Retinal pigment epithelial cell (primary cell): ENCODE data around the gene ENDOG.

Experiments
- DNase-seq: peaks from one replicate; pipeline ENCODE4 v3.0.0-alpha.2; 2010; ENCODE audit warnings: low read depth
- H3K4me3 ChIP-seq: 2 replicates; pipeline ENCODE4 v1.5.1; 2011; ENCODE audit warnings: mild to moderate bottlenecking, low read length, control low read depth, moderate library complexity
- TF ChIP-seq, protein P1 (sequence below): conservative IDR thresholded peaks from 2 replicates; pipeline ENCODE4 v1.5.1; 2011; ENCODE audit warnings: low read depth, low read length, control low read depth, inconsistent platforms

Gene ENDOG

DNA sequence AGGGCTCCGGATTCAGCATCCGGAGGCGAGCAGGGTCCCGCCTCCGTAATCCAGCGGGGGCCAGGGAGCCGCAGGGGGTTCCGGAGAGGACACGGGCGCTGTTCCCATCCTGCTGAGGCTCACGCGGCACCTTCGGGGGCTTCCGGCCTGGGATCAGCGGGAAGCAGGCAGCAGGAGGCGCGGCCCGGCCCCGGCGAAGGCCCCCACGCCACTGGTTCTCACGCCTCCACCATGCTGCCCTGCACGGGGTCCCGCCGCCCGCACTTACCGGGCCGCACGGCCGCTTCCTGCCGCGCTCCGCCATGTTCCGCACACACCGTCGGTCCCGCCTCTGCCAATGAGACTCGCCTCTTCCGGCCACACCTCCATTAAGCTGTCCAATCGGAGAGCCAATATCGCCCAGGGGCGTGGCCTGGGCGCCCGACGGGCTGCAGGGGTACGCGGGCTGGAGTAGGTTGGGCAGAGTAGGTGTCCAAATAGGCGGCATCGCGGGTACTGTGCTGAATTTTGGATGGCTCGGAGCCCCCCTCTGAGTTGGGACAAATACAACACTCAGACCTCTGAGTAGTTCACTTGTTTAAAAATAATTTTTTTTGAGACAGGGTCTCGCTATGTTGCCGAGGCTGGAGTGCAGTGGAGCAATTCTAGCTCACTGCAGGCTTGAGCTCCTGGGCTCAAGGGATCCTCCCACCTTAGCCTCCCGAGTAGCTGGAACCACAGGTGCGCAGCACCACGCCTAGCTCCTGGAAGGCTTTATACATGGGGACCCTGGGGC, 11.4 kb downstream of the ENDOG start, which contains the start of gene SPOUT1:
Gene SPOUT1, minus strand, starts transcription at position 318 of the 775 bp plus-strand sequence. Its CDS starts 14 bp downstream, at position 304.
- H3K4me3 ChIP-seq = peak within 1 kb of the TSS; percentile 86
- TF ChIP-seq, protein P1, sequence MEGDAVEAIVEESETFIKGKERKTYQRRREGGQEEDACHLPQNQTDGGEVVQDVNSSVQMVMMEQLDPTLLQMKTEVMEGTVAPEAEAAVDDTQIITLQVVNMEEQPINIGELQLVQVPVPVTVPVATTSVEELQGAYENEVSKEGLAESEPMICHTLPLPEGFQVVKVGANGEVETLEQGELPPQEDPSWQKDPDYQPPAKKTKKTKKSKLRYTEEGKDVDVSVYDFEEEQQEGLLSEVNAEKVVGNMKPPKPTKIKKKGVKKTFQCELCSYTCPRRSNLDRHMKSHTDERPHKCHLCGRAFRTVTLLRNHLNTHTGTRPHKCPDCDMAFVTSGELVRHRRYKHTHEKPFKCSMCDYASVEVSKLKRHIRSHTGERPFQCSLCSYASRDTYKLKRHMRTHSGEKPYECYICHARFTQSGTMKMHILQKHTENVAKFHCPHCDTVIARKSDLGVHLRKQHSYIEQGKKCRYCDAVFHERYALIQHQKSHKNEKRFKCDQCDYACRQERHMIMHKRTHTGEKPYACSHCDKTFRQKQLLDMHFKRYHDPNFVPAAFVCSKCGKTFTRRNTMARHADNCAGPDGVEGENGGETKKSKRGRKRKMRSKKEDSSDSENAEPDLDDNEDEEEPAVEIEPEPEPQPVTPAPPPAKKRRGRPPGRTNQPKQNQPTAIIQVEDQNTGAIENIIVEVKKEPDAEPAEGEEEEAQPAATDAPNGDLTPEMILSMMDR = no peak
- DNase-seq = peak; percentile 64

DNA sequence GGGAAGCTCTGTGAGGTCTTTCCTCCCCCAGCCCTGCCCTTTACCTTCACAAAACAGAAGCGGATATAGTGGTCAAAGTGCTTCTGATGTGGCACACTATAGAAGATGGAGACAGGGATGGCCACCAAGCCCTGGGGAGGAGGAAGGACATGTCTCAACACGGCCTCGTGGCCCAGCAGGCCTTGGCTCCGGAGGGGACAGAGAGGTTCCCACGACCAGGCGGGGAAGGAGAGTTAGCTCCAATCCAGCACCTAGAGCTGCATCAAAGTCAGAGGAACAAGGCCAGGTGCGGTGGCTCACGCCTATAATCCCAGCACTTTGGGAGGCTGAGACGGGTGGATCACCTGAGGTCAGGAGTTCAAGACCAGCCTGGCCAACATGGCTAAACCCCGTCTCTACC, 15.4 kb downstream of the ENDOG start:
- TF ChIP-seq, protein P1 = no peak
- DNase-seq = no peak
- no peak overlapping the region for H3K4me3 ChIP-seq

DNA sequence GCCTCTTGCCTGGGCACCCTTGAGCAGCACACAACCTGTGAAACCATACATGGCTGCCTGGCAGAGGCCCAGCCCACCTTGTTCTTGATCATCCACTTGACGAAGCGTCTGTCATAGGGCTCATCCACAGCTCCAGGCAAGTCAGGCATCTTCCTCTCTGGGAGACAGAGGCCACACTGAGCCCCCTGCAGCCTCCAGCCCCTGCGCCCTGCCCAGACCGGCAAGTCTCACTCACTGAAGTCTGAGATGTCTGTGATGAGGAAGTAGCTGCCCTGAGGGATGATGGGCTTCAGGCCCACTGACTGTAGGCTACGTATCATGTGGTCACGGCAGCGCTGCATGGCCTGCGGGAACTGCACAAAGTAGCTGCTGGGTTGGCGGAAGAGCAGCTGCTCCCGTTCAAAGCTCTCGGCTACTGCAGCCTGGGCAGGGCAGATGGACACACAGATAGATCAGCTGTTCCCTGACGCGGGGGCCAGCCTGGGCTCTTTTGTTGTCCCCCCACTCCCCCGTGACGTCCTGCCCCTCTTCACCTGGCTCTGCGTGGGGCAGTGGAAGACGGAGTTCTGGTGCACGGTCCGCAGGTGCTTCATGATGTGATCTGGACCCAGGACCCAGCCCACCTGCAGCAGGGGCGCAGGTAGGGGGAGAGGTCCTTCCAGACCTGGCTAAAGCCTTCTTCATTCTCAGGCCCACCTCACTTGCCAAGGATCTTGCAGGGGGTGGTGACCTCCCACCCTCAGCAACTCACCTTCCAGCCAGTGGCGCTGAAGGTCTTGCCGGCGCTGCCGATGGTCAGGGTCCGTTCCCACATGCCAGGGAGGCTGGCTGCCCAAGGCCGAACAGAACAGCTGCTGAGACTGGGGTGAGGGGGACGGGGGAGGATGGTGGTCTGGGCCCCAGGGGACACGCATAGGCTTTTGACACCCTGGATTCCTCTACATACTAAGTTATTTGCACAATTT, 17.2 kb downstream of the ENDOG start:
- TF ChIP-seq, protein P1 = no peak
- H3K4me3 ChIP-seq = no peak overlapping the region
- DNase-seq = no peak

DNA sequence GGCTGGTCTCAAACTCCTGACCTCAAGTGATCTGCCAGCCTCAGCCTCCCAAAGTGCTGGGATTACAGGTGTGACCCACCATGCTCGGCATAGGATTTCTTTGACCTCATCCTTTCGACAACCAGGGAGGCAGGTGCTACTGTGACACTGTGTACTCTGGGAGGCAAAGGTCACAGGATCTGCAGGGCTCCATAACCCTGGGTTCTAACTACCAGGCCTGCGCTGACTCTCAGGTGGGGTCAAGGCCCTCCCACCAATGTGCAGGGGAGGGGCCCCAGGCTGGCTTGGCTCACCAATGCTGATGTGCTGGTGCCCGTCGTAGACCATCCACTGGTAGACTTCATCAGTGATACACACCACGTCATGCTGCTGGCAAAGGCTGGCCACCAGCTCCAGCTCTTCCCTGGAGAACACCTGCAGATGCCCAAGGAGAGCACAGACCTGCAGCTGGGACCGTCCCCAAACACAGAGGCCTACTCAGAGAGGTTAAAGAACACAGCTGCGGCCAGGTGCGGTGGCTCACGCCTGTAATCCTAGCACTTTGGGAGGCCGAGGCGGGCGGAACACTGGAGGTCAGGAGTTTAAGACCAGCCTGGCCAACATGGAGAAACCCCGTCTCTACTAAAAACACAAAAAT, 18.3 kb downstream of the ENDOG start:
- no peak for DNase-seq
- no peak overlapping the region for H3K4me3 ChIP-seq
- TF ChIP-seq, protein P1 = no peak

DNA sequence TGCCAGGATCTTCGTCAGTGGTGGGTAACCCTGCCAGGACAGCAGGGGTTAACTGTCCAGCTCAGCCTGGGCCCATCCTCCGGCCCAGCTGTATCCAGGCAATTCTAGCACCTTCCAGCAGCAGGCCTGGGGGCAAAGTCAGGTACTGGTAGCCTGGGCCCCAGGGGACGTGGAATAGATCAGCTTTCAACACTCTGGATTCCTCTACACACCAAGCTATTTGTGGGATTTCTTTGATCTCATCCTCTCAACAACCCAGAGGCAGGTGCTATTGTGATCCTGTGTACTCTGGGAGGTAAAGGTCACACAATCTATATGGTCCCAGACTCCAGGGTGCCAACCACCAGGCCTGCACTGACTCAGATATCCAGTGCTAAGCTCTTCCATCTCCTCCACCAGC, 20.0 kb downstream of the ENDOG start:
- TF ChIP-seq, protein P1 = no peak
- no peak for DNase-seq
- no peak overlapping the region for H3K4me3 ChIP-seq

DNA sequence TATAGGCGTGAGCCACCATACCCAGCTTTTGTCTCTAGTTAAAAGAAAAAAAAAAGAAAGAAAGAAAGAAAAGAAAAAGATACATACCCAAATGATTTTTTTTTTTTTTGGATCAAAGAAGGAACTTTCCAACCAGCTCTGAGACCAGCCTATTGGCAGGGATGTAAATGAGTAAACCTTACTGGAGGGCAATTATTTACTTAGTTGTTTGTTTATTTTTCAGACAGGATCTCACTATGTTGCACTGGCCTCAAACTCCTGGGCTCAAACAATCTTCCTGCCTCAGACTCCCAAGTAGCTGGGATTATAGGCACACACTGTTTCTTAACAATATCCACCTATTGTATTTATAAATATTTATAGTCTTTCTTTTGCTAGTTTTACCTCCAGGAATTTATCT, 22.2 kb downstream of the ENDOG start:
- no peak overlapping the region for H3K4me3 ChIP-seq
- TF ChIP-seq, protein P1 = no peak
- no peak for DNase-seq
